22Rv1 (cell line): ENCODE results near the gene PHF21A.

Experiments used
- ZFX ChIP-seq: fragments of 450-650 bp; IDR thresholded peaks from 2 replicates; pipeline ENCODE4 v1.6.1; 2017; ENCODE audit warnings: antibody characterized with exemption, borderline replicate concordance
- TF ChIP-seq, protein P1 (sequence below): fragments of 450-650 bp; IDR thresholded peaks from 2 replicates; pipeline ENCODE4 v1.5.1; 2017; ENCODE audit warnings: mild to moderate bottlenecking

GRCh38 chr11:46120346-46121300 is 631 bp downstream of the PHF21A start:
- TF ChIP-seq, protein P1, sequence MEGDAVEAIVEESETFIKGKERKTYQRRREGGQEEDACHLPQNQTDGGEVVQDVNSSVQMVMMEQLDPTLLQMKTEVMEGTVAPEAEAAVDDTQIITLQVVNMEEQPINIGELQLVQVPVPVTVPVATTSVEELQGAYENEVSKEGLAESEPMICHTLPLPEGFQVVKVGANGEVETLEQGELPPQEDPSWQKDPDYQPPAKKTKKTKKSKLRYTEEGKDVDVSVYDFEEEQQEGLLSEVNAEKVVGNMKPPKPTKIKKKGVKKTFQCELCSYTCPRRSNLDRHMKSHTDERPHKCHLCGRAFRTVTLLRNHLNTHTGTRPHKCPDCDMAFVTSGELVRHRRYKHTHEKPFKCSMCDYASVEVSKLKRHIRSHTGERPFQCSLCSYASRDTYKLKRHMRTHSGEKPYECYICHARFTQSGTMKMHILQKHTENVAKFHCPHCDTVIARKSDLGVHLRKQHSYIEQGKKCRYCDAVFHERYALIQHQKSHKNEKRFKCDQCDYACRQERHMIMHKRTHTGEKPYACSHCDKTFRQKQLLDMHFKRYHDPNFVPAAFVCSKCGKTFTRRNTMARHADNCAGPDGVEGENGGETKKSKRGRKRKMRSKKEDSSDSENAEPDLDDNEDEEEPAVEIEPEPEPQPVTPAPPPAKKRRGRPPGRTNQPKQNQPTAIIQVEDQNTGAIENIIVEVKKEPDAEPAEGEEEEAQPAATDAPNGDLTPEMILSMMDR, result no peak
- TF ChIP-seq ZFX, result no peak
